SK-N-SH treated with all-trans-retinoic acid at 6 μM for 48 hours (cell line): ENCODE measurements around the gene WWP2.

ENCODE experiments used
- ARNTL ChIP-seq: fragments of 450-650 bp; formaldehyde crosslinking; IDR thresholded peaks from 2 replicates; pipeline ENCODE4 v1.5.0; 2020; ENCODE audit warnings: low read depth, mild to moderate bottlenecking, moderate library complexity, borderline replicate concordance
- BACH2 ChIP-seq: fragments of 250-450 bp; sonication (Bioruptor Pico); IDR thresholded peaks from 2 replicates; pipeline ENCODE4 v1.9.0; 2021; ENCODE audit warnings: mild to moderate bottlenecking, borderline replicate concordance
- OSR1 ChIP-seq: fragments of 250-450 bp; sonication (Bioruptor Pico); IDR thresholded peaks from 2 replicates; pipeline ENCODE4 v1.8.0; 2022; ENCODE audit warnings: moderate library complexity, mild to moderate bottlenecking, inconsistent platforms
- PATZ1 ChIP-seq: fragments of 250-450 bp; sonication (Bioruptor Pico); IDR thresholded peaks from 2 replicates; pipeline ENCODE4 v1.8.0; 2020; ENCODE audit warnings: mild to moderate bottlenecking, moderate library complexity, borderline replicate concordance
- PPARA ChIP-seq: fragments of 250-450 bp; sonication (Bioruptor Pico); IDR thresholded peaks from 2 replicates; pipeline ENCODE4 v1.5.0; 2020; ENCODE audit warnings: mild to moderate bottlenecking, borderline replicate concordance
- RARB ChIP-seq: fragments of 250-450 bp; sonication (Bioruptor Pico); IDR thresholded peaks from 2 replicates; pipeline ENCODE4 v1.8.0; 2021; ENCODE audit warnings: mild to moderate bottlenecking, moderate library complexity
- TCF4 ChIP-seq: fragments of 250-450 bp; sonication (Bioruptor Pico); IDR thresholded peaks from 2 replicates; pipeline ENCODE4 v1.8.0; 2021; ENCODE audit warnings: mild to moderate bottlenecking, moderate library complexity, borderline replicate concordance
- TSHZ2 ChIP-seq: fragments of 250-450 bp; sonication (Bioruptor Pico); IDR thresholded peaks from 2 replicates; pipeline ENCODE4 v1.5.0; 2020; ENCODE audit warnings: mild to moderate bottlenecking, moderate library complexity
- ZC3H10 ChIP-seq: fragments of 250-450 bp; sonication (Bioruptor Pico); IDR thresholded peaks from 2 replicates; pipeline ENCODE4 v1.5.1; 2021; ENCODE audit warnings: mild to moderate bottlenecking, moderate library complexity
- ZFP3 ChIP-seq: fragments of 250-450 bp; sonication (Bioruptor Pico); IDR thresholded peaks from 2 replicates; pipeline ENCODE4 v1.5.0; 2020; ENCODE audit warnings: mild to moderate bottlenecking, moderate library complexity
- ZNF565 ChIP-seq: fragments of 450-650 bp; formaldehyde crosslinking; conservative IDR thresholded peaks from 2 replicates; pipeline ENCODE4 v1.5.0; 2020; ENCODE audit warnings: low read depth, mild to moderate bottlenecking, moderate library complexity
- ZNF70 ChIP-seq: fragments of 450-650 bp; formaldehyde crosslinking; IDR thresholded peaks from 2 replicates; pipeline ENCODE4 v1.5.0; 2020; ENCODE audit warnings: mild to moderate bottlenecking, moderate library complexity
- TF ChIP-seq, protein P1 (sequence below): fragments of 250-450 bp; sonication (Bioruptor Pico); IDR thresholded peaks from 2 replicates; pipeline ENCODE4 v1.8.0; 2021; ENCODE audit warnings: low read depth, mild to moderate bottlenecking, moderate library complexity, borderline replicate concordance
- TF ChIP-seq, protein P2 (sequence below): fragments of 250-450 bp; sonication (Bioruptor Pico); IDR thresholded peaks from 2 replicates; pipeline ENCODE4 v1.5.1; 2021; ENCODE audit warnings: mild to moderate bottlenecking, moderate library complexity

DNA sequence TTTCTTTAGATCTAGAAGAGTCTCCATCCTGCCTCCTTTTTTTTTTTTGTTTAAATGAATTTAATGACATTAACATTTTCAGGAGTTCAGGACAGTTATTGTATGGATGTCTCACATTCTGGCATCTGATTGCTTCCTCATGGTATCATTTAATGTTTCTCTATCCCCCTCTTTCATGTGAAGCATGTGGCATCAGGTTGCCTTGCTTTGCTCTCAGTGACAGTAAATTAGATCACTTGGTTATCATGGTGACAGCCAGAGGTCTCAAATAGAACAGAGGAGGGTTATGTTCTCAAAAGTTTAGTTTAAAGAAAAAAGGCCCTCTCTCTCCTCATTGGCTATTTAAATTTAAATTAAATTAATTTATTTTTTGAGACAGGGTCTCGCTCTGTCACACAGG is 74.1 kb downstream of the WWP2 start:
- no peak for TF ChIP-seq ZNF565
- no peak for TF ChIP-seq PATZ1
- no peak for TF ChIP-seq ZFP3 (CRISPR knock-in tag)
- TF ChIP-seq TSHZ2 (CRISPR knock-in tag), result no peak
- no peak for TF ChIP-seq TCF4 (CRISPR knock-in tag)
- TF ChIP-seq, protein P1, sequence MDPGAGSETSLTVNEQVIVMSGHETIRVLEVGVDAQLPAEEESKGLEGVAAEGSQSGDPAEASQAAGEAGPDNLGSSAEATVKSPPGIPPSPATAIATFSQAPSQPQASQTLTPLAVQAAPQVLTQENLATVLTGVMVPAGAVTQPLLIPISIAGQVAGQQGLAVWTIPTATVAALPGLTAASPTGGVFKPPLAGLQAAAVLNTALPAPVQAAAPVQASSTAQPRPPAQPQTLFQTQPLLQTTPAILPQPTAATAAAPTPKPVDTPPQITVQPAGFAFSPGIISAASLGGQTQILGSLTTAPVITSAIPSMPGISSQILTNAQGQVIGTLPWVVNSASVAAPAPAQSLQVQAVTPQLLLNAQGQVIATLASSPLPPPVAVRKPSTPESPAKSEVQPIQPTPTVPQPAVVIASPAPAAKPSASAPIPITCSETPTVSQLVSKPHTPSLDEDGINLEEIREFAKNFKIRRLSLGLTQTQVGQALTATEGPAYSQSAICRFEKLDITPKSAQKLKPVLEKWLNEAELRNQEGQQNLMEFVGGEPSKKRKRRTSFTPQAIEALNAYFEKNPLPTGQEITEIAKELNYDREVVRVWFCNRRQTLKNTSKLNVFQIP (CRISPR knock-in tag), result no peak
- TF ChIP-seq OSR1 (CRISPR knock-in tag), result no peak
- TF ChIP-seq PPARA (CRISPR knock-in tag), result no peak
- TF ChIP-seq ARNTL (CRISPR knock-in tag), result no peak
- TF ChIP-seq, protein P2, sequence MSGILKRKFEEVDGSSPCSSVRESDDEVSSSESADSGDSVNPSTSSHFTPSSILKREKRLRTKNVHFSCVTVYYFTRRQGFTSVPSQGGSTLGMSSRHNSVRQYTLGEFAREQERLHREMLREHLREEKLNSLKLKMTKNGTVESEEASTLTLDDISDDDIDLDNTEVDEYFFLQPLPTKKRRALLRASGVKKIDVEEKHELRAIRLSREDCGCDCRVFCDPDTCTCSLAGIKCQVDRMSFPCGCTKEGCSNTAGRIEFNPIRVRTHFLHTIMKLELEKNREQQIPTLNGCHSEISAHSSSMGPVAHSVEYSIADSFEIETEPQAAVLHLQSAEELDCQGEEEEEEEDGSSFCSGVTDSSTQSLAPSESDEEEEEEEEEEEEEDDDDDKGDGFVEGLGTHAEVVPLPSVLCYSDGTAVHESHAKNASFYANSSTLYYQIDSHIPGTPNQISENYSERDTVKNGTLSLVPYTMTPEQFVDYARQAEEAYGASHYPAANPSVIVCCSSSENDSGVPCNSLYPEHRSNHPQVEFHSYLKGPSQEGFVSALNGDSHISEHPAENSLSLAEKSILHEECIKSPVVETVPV, result no peak
- TF ChIP-seq ZC3H10, result no peak
- TF ChIP-seq BACH2 (CRISPR knock-in tag), result no peak
- TF ChIP-seq RARB (CRISPR knock-in tag), result no peak
- TF ChIP-seq ZNF70, result no peak
